ENCODE data around the gene ACOD1. TPM values are rescaled to one million over a fixed set of nuclear protein-coding genes. Genes with fewer than 3 reads are reported as not detected.
"Not testable (repeated sequence)": the region's sequence is repeated elsewhere in the genome, so short reads cannot be mapped to it uniquely, and the experiment has no call there.

Gene ACOD1
- not detected for total RNA-seq
- long read RNA-seq, result 0 reads

DNA sequence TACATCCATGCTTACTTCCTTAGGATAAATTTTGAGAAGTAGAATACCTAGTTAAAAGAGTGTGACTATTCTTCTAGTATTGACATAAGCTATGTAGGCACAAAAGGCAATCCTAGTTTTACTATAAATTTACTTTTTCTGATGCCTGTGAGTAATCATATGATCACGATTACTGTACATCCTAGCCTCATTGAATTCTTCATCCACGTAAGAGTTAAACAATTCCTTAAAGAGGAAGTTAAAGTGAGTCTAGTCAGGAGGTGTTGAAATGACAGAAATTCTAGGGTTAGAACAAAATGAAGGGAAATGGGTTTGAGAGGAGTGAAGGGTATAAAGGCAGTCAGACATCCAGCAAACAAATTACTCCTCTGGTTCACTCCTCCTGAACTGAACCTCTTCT lies at the start of gene ACOD1:
TSS of gene ACOD1 (plus strand) at position 363 of the 400 bp plus-strand sequence. CDS start 48 bp downstream, outside the sequence.
- intact Hi-C loops (cut with DNase I, micrococcal nuclease), result no loop called here
- ATAC-seq, result no peak
- DNase-seq, result no peak

- DNase-seq; ATAC-seq; intact Hi-C loops (cut with DNase I, micrococcal nuclease): not testable (repeated sequence)
Measured at GRCh38 chr13:76899066-76899465, 49.2 kb upstream of the ACOD1 start.

DNA sequence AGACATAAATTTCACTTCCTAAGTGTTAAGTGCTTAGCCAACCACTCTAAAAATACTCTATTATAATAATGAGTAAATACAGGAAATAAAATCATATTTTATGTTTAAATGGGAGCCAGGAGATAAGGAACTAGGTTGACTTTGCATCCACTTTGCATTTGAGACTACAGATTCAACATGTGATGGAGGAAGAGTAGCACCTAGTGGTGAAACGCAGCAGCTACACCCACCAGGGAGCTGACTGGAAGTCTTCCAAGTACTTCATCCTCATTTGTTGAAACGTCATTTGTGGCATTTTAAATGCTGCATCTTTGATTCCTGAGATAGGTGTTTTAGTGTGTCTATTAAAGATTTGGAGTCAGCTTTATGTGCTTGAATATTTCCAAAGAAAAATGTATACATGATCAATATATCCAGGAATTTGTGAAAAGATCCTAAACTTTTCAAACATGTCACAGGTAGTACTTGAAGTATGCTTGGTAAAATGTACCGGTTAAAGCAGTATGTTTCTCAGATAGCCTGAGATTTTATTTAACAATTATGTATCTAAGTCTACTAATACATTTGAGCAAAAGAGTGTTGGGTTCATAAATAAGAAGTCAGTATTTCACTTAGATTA lies 44.7 kb upstream of the ACOD1 start:
- peak; percentile 92 for ATAC-seq
- intact Hi-C loops (cut with DNase I, micrococcal nuclease), result loop anchor here in 1 of 2 donors (5.0 to 10.0 kb wide), 3 partner anchors 236 to 1031 kb away; no protein-coding TSS in a partner anchor

DNA sequence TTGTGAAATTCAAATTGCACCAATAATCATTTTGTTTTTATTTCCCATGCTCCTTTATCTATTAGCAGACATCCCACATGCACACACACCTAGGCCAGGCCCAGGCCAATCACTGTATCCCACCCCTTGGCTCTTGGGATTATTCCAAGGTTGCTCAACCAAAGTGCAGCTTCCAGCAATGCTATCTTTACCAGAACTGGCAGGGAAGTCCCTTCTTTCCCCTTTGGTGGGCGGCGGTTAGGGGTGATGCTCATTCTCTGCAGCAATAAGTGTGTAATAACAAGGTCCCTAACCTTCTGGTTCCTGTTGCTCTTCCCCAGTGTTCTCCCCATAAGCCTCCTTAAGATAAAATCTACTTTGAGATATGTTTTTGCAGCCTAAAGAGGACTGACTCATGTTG lies 43.8 kb upstream of the ACOD1 start:
- ATAC-seq (no peak), DNase-seq (no peak)
- intact Hi-C loops (cut with DNase I, micrococcal nuclease), result loop anchor here in 1 of 2 donors (5.0 to 10.0 kb wide), 3 partner anchors 237 to 1032 kb away; no protein-coding TSS in a partner anchor

More for the DNA sequence above, 44.7 kb upstream of the ACOD1 start:
- peak; percentile 36 to 70 for DNase-seq

DNA sequence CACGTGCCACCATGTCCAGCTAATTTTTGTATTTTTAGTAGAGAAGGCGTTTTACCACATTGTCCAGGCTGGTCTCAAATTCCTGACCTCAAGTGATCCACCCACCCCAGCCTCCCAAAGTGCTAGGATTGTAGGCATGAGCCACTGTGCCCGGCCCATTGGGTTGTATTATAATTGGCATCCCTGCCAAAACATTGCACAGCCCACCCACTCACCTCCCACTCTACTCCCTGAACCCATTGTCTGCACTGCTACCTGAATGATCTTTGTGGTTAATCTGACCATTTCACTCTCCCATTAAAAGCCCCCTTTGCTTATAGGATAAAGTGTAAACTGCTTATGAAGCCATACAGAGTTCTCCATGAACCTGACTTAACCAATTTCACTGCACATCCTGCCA lies 35.8 kb upstream of the ACOD1 start:
- ATAC-seq, result no peak
- intact Hi-C loops (cut with DNase I, micrococcal nuclease), result no loop called here
- no peak for DNase-seq

DNA sequence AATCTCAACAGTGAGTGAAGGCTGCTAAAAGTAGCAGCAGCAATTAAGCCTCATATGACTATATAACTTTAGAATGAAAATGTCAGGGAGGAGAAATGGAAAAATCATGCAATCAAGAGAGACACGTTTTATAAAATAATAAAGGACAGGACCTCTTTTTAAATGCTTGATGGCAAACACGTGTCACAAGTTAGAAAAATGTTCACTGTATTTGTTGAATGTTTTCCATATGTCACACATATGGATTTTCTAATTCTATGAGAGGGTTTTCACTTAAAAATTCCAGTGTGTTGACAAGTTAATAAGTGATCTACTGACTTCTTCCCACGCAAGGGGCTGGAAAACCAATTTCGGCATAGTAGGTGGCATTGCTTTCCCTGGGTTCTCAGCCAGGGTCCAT lies 34.4 kb upstream of the ACOD1 start:
- DNase-seq (no peak), ATAC-seq (no peak)
- intact Hi-C loops (cut with DNase I, micrococcal nuclease), result no loop called here

DNA sequence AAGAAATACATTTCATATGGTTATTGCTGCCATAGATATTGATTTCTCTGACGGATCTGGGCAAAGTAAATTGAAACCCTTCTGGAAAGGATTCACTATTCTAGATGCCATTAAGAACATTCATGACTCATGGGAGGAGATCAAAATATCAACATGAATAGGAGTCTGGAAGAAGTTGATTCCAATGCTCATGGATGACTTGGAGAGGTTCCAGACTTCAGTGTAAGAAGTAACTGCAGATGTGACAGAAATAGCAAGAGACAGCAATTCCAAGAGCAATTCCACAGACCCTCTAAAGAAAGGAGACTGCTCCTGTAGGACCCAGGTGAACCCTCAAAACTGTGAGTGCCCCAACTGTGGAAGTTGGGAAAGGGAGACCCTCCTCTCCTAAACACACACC lies 31.2 kb upstream of the ACOD1 start:
- intact Hi-C loops (cut with DNase I, micrococcal nuclease), result no loop called here
- DNase-seq (no peak), ATAC-seq (no peak)

DNA sequence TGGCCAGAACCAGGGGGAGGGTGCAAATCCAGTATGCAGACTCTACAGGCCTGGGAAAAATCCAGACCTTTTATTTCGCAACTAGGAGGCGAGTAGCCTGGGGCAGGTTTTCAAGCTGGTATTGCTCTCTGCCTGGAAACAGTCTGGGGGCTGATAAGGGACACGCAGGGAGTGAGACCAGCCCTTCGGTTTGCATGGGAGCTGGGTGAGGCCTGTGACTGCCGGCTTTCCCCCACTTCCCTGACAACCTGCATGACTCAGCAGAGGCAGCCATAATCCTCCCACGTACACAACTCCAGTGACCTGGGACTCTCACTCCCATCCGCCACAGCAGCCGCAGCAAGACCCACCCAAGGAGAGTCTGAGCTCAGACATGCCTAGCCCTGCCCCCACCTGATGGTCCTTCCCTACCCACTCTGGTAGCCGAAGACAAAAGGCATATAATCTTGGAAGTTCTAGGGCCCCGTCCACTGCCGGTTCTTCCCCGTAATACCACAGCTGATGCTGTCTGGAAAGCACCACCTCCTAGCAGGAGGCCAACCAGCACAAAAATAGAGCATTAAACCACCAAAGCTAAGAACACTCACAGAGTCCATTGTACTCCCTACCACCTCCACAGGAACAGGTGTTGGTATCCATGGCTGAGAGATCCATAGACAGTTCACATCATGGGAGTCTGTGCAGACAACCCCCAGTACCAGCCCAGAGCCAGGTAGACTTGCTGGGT lies 30.4 kb upstream of the ACOD1 start:
- DNase-seq; ATAC-seq; intact Hi-C loops (cut with DNase I, micrococcal nuclease): not testable (repeated sequence)

- no peak for ATAC-seq
- intact Hi-C loops (cut with DNase I, micrococcal nuclease), result no loop called here
- DNase-seq, result no peak
Measured at GRCh38 chr13:76921516-76921915, 26.8 kb upstream of the ACOD1 start.

GRCh38 chr13:76925115-76925514 lies 23.2 kb upstream of the ACOD1 start:
- intact Hi-C loops (cut with DNase I, micrococcal nuclease), result no loop called here
- no peak for ATAC-seq
- DNase-seq, result no peak

GRCh38 chr13:76927955-76928354 lies 20.4 kb upstream of the ACOD1 start:
- DNase-seq (no peak), ATAC-seq (no peak)
- intact Hi-C loops (cut with DNase I, micrococcal nuclease), result no loop called here

GRCh38 chr13:76928456-76928855 lies 19.9 kb upstream of the ACOD1 start:
- no peak for ATAC-seq
- intact Hi-C loops (cut with DNase I, micrococcal nuclease), result no loop called here
- DNase-seq, result no peak

- DNase-seq, result no peak
- intact Hi-C loops (cut with DNase I, micrococcal nuclease), result no loop called here
Measured at GRCh38 chr13:76929320-76929719, 19.0 kb upstream of the ACOD1 start.

GRCh38 chr13:76929851-76930374 lies 18.4 kb upstream of the ACOD1 start:
- intact Hi-C loops (cut with DNase I, micrococcal nuclease), result no loop called here
- ATAC-seq, result no peak
- DNase-seq, result no peak

More at GRCh38 chr13:76929320-76929719, 19.0 kb upstream of the ACOD1 start:
- ATAC-seq, result no peak

- DNase-seq, result no peak
- intact Hi-C loops (cut with DNase I, micrococcal nuclease), result no loop called here
- ATAC-seq, result no peak
Measured at GRCh38 chr13:76932076-76932475, 16.2 kb upstream of the ACOD1 start.

- intact Hi-C loops (cut with DNase I, micrococcal nuclease), result no loop called here
- ATAC-seq (no peak), DNase-seq (no peak)
Measured at GRCh38 chr13:76934671-76935070, 13.6 kb upstream of the ACOD1 start.

DNA sequence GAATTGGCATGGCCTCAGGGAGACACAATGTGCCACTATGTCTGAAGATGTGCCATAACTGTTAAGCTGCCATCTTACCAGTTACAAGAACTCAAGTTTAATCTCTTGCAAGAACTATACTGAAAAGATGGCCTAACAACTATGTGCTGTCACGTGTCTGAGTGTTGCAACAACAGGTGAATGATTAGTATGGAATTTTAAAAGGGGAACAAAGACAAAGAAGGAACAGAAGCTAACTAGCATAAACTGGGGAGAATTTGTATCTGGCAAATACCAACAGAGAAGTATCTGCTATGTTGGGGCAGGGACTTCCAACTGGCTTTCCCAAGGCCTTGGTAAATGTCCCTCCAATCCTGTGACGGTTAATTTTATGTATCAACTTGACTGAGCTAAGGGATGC lies 11.5 kb upstream of the ACOD1 start:
- DNase-seq, result no peak
- no peak for ATAC-seq
- intact Hi-C loops (cut with DNase I, micrococcal nuclease), result no loop called here

DNA sequence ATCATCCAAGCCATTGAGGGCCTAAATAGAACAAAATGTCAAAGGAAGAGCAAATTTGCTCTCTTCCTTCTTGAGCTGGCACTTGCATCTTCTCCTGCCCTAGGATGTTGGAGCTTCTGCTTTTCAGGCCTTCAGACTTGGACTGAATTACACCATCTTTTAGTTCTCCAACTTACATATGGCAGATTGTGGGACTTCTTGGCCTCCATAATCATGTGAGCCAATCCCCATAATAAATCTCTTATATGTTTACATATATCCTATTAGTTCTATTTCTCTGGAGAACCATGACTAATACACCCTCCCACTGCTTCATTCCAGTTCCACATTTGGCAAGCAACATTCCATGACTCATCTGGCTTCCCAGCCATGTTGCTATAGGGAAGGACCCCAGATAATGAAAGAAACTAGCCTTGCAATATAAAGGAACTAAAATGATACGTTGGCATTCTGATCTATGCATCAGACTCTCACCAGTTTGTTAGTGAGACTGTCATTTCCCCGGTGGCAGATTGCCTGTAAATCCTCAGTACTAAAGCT lies 11.0 kb upstream of the ACOD1 start:
- ATAC-seq (no peak), DNase-seq (no peak)

DNA sequence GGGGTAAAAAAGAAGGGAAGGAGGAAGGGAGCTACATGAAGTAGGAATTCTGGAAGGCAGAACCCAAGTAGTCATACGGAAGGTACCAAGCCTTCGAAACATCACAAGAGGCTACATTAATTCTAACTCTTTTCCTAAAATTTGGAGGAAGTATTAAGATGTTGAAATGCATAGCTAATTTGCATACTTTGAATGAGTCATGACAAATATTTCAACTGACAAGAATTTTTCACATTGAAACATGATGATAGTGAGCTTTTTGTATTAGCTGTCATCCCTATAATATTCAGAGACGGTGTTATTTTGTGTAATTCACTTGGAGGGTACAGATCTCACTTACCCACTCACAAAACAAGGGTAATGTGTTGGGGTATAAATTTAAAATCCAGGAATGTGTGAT lies 9.1 kb upstream of the ACOD1 start:
- DNase-seq (no peak), ATAC-seq (no peak)
- intact Hi-C loops (cut with DNase I, micrococcal nuclease), result no loop called here

More for the DNA sequence above, 11.0 kb upstream of the ACOD1 start:
- intact Hi-C loops (cut with DNase I, micrococcal nuclease), result no loop called here

DNA sequence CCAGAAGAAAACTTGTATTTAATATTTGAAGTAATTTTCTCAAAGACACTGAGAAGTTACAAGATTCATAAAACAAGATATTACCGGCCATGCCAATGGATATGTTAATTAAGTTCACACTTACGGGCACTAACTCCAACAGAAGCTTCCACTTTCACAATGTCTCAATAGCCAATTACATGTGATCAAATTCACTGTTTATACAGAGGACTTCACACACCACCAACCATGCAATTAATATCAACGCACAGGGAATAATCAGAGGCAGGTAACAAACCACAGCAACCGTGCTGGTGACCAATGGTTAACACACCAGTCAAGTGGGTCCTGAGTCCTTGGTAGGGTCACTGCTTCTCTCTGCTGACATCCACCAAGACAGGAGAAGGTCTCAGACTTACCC lies 5.9 kb upstream of the ACOD1 start:
- intact Hi-C loops (cut with DNase I, micrococcal nuclease), result no loop called here
- no peak for ATAC-seq
- DNase-seq, result no peak

All from left colon (tissue), 2 donors.